HEK293 (cell line): ENCODE data around the gene POTEB2.
"Not testable (repeated sequence)": the region's sequence is repeated elsewhere in the genome, so short reads cannot be mapped to it uniquely, and the experiment has no call there.

ENCODE experiments used
- CTCF ChIA-PET: fragments of 350-600 bp; formaldehyde crosslinking; extraction: SDS; loops from one replicate; lab custom pipeline; 2021; ENCODE audit warnings: antibody characterized with exemption; lab: Yijun Ruan, JAX
- POLR2A ChIA-PET: fragments of 300-600 bp; formaldehyde crosslinking; extraction: SDS; loops from one replicate; lab custom pipeline; 2020; ENCODE audit warnings: antibody characterized with exemption, inconsistent platforms; lab: Yijun Ruan, JAX
- H3K27ac ChIP-seq: fragments of 200-500 bp; sonication (Bioruptor generic); 2 replicates; pipeline ENCODE4 v1.5.1; 2014; ENCODE audit warnings: low read depth, low read length, control low read depth, inconsistent platforms; ENCODE audit errors: extremely low read depth
- H3K36me3 ChIP-seq, 2 experiments: fragments of 200-500 bp in 1 of 2; sonication (Bioruptor generic) in 1 of 2; 1 replicate in 1 of 2; 2 replicates in 1 of 2; pipeline ENCODE4 v1.5.1; 2014 to 2017; ENCODE audit warnings: inconsistent platforms in 2 of 2, low read length in 2 of 2; ENCODE audit not compliant: control insufficient read depth in 2 of 2, insufficient read depth in 1 of 2
- H3K4me1 ChIP-seq: fragments of 200-500 bp; sonication (Bioruptor generic); 2 replicates; pipeline ENCODE4 v1.5.1; 2014; ENCODE audit warnings: mild to moderate bottlenecking, low read length, inconsistent platforms; ENCODE audit not compliant: control insufficient read depth, insufficient read depth
- H3K4me3 ChIP-seq: 2 replicates; pipeline ENCODE4 v1.5.1; 2011; ENCODE audit warnings: low read depth, mild to moderate bottlenecking, control low read depth, low read length, moderate library complexity
- H3K9me3 ChIP-seq: fragments of 200-500 bp; sonication (Bioruptor generic); 2 replicates; pipeline ENCODE4 v1.5.1; 2014; ENCODE audit warnings: low read depth, low read length, inconsistent platforms; ENCODE audit not compliant: control insufficient read depth, insufficient read depth

POTEB2 gene

DNA sequence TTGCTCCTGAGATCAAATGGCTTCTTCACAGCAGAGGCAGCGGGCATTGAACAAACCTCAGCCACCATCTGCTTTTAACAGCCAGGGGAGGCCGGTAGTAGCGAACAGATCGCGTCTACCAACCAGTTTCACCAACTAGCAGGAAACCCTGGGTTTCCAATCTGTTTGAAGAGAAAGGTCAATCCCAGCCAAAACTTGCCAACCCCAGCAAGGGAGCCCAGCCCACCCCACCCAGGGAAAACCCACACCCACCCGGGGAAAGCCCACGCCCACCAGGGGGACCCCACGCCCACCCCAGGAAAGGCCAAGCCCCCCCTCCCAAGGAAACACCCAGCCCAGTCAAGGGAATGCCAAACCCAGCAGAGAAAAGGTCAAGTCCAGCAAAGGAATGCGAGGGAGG lies at the start of gene POTEB2:
Gene POTEB2 (minus strand): TSS at position 101 of the 400 bp plus-strand sequence. CDS start 33 bp downstream, at position 68.
- H3K4me3 ChIP-seq, H3K27ac ChIP-seq, H3K9me3 ChIP-seq, H3K36me3 ChIP-seq, POLR2A ChIA-PET, H3K4me1 ChIP-seq, CTCF ChIA-PET: not testable (repeated sequence)

DNA sequence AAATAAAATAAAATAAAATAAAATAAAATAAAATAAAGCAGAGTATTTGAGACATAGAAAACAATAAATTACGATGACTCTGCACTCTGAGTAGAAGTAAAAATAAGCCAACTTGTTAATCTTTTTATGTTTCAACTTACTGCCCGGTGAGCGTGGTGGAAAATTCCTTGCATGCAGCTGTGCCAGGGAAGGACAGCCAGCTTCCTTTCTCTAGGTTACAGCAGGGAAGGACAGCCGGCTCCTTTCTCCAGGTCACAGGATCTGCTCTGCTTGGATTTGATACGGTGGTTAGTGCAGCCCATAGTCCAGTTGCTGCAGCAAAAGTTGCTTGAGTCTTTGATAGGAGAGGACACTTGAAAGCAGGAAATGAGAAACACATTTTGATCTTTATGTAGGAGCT lies 13.8 kb upstream of the POTEB2 start:
- H3K4me1 ChIP-seq, H3K27ac ChIP-seq, H3K36me3 ChIP-seq, H3K9me3 ChIP-seq, H3K4me3 ChIP-seq, POLR2A ChIA-PET, CTCF ChIA-PET: not testable (repeated sequence)

DNA sequence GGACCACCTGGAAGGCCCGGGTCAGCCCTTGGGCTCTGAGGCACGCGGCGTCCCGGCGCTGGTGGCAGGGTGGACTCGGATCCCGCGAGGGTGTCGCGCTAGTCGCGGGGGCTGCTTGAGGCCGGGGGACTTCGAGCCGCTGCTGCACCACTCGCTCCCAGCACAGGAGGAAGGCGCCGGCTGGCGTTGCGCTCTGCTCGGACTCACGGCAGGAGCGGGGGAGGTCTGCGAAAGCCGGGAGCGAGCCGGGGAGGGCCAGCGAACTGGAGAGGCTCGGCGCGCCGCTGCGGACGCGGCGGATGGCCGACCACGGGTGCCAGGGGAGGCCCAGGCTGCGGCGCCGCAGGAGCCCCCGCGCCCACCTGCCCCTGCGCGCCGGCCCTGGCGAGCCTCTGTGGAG lies 12.3 kb upstream of the POTEB2 start:
- POLR2A ChIA-PET, H3K27ac ChIP-seq, H3K4me3 ChIP-seq, H3K36me3 ChIP-seq, H3K4me1 ChIP-seq, H3K9me3 ChIP-seq, CTCF ChIA-PET: not testable (repeated sequence)

DNA sequence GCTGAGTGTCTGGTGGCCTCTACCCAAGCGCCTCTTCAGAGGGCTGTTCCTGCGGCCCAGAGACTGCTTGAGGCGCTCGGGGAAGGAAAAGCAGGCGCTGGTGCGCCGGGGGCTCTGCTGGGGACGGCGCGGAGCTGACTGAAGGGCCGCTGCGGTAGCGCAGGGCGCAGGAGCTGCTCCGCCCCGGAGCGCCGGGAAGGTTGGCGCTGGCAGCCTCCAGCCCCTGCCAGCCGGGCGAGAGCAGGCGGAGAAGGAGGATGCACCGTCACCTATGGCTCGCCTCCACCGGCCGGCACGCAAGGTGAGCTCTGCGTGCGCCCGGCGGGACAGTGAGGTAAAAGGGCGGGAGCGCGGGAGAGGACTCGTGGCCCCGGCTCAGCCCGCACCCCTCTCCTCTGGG lies 11.7 kb upstream of the POTEB2 start:
- H3K36me3 ChIP-seq, H3K4me1 ChIP-seq, POLR2A ChIA-PET, H3K9me3 ChIP-seq, H3K4me3 ChIP-seq, H3K27ac ChIP-seq, CTCF ChIA-PET: not testable (repeated sequence)
